GM18858 (cell line): ENCODE data around the gene RTKN.

Source experiments
- ATAC-seq: cut with Tn5 transposase; IDR thresholded peaks from one replicate; pipeline ENCODE4 v1.9.1; 2021; ENCODE audit not compliant: unreplicated experiment

The RTKN gene

DNA sequence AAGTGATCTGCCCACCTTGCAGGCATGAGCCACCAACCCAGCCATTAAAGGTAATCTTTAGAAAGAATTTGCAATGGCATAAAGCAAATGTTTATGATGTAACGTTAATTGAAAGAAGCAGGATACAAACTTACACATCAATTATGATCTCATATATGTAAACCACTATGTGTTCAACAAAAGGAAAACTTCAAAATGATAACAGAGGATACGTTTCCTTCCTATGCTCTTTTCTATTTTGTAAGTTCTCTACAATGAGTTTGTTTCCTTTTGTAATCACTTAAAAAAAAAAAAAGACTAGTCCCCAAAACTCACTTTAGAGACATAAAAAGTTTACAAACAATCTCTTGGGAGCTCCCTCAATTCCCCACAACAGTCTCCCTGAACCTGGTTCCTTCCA is 21.7 kb downstream of the RTKN start:
- no peak for ATAC-seq

GRCh38 chr2:74419345-74419744 is 22.4 kb downstream of the RTKN start:
- ATAC-seq = no peak

DNA sequence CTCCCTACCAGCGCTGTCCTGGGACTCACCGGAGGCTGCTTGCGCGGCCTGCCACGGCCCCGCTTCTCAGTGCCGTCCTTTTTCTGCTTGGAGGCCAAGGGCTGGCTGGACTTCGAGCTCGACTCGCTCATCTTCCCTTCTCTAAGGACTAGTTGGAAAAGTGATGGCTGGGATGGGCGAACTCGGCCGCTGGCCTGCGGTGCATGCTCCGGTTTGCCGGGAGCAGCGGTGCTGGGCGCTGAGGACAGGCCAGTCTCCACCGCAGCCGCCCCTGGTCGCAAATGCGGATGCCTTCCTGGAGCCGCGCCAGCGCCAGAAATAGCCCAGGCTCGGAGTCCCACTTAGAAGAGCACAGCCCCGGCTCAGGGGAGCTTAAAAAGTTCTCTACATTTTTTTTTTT is 23.4 kb downstream of the RTKN start:
- ATAC-seq = no peak

- no peak for ATAC-seq
Measured at GRCh38 chr2:74417763-74418162, 24.0 kb downstream of the RTKN start.

GRCh38 chr2:74417197-74417596 is 24.5 kb downstream of the RTKN start:
- ATAC-seq = no peak

GRCh38 chr2:74416778-74417177 is 25.0 kb downstream of the RTKN start:
- no peak for ATAC-seq

DNA sequence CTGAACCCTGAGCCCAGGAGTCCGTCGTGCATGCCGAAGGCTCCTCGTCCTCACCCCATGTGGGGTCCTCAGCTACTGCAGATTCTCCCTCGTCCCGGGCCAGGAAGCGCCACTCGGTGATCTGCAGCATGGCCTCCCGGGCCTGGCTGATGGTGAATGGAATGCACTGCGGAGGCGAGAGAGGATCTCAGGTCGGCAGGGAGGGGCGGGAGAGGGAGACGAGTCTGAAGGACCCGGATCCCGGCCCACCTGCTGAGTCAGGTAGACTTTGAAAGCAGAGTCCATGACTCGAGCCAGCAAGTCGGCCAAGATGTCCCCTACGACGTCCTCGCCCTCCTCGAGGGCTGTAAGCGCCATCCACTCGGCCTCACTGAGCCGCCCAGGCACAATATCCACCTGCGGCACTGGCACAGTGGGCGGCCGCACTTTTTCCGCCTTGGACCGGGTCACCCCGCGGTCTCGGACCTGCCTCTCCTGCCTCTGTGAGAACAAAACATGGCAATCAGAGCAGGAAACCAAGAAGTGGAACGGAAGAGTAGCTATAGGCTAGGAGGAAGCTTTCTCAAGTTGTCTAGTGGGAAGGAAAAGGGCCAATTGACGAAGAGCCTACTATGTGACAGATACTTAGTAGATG is 25.9 kb downstream of the RTKN start:
- no peak for ATAC-seq

DNA sequence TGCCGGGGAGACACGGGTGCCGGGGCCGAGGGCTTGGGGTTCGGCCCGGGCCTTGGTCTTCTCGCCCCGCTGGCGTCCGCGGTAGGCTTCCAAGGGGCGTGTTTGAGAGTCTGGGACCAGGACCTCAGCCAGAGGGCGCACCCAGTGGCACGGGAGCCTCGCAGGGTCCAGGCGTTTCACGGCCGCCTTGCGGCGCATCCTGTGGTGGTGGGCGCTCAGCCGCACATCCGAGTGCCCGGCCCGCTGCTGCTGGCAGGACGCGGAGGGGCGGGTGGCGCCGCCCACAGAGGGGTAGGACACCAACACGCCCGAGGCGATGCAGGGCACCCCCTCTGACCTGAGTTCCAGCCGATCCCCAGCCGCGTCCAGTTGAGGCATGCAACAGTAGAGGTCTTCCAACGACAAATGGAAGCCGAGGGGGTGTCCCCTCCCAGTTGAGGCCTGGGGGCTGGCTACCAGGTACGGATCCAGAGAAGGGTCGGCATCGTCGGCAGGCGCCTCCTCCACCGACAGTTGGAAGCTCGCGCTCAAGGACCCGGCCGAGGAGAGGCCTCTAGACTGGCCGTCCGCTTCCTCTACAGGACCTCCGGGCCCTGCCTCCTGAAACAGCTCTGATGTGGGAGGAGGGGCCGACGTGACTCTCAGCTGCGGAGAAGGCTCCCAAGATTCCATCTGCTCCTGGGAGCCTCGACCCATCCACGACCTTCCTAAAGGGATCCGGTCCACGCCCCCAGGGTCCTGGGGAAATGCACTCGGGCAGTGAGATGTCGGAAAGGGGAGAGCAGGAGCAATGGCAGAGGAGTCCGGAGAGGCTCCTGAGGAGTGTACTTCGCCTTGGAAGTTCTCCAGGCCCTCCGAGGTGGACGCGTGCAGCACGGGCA is 26.6 kb downstream of the RTKN start:
- no peak for ATAC-seq

DNA sequence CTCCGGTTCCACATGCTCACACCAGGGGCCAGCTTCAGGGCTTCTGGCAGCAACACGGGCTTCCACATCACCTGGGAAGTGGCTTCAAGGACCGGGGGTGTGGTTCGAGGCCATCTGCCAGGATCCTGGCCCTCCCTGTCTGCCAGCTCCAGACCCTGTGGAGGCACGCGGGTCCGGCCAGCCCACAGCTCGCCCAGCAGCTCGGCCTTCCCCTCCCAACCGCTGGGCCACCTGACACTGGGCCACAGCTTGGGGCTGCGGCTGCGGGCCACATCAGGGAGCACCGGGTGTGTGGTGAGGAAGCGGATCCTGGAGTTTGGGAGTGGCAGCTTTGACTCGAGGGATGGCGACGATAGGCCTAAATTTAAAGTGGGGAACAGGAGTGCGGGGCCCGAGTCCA is 27.3 kb downstream of the RTKN start:
- no peak for ATAC-seq

- no peak for ATAC-seq
Measured at GRCh38 chr2:74413001-74413698, 28.6 kb downstream of the RTKN start.

DNA sequence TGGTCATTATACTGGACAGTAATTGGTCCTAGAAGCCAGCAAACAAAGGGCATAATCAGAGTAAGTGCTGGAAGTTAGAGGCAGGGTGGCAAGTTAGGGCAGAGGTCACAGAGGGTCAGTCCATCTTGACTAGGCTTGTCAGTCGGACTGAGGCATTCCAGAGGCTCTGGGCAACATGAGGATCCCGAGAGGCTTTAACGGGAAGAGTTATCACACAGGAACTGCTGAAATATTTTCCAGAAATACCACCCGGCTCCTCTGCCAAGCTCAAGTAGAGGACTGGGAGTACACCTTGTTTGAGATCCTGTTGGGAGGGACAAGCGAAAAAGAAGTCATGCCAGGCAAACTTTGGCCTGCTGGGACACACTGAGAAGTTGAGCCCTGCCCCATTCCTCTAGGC is 34.1 kb downstream of the RTKN start:
- no peak for ATAC-seq

GRCh38 chr2:74406035-74406434 is 35.7 kb downstream of the RTKN start:
- ATAC-seq = peak; percentile 83

GRCh38 chr2:74401891-74402290 is 39.8 kb downstream of the RTKN start:
- ATAC-seq = no peak

DNA sequence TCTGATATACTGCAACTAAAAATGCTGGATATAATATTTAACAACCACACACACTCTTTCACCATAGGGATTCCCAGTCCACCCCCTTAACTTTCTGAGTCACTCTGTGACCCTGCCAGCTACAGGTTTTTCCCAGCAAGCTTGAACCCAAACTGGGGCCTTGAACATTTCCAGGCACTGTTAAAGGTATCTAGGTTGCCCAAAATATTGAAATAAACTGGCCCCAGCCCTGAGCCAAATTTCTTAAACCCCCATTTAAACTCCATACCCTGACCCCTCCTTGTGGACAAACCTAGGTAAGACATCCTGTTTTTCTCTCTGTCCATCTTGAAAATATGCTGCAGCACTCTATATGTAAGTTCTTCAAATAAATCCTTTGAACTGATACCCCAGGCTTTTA is 42.0 kb downstream of the RTKN start:
- no peak for ATAC-seq

DNA sequence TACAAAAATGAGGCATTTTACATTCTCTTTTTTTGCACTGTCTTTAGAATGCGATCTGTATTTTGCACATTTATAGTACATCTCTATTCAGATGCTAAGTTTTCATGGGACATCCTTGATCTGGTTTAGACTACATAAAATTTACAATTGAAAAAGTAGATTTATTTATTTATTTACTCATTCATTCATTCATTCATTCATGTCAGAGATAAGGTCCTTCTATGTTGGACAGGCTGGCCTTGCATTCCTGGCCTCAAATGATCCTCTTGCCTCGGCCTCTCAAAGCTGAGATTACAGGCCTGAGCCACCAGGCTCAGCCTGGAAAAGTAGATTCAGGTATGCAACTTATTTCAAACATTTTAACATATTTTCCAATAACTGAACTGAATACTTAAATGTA is 45.6 kb downstream of the RTKN start:
- no peak for ATAC-seq

- no peak for ATAC-seq
Measured at GRCh38 chr2:74393525-74393924, 48.2 kb downstream of the RTKN start.

DNA sequence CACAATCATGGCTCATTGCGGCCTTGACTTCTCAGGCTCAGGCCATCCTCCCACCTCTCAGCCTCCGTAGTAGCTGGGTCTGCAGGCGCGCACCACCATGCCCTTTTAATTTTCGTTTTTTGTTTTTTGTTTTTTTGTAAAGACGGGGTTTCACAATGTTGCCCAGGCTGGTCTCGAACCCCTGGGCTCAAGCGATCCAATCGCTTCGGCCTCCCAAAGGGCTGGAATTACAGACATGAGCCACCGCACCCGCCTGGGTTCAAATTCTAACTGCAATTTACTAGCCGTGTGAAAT is 49.3 kb downstream of the RTKN start:
- ATAC-seq = no peak

DNA sequence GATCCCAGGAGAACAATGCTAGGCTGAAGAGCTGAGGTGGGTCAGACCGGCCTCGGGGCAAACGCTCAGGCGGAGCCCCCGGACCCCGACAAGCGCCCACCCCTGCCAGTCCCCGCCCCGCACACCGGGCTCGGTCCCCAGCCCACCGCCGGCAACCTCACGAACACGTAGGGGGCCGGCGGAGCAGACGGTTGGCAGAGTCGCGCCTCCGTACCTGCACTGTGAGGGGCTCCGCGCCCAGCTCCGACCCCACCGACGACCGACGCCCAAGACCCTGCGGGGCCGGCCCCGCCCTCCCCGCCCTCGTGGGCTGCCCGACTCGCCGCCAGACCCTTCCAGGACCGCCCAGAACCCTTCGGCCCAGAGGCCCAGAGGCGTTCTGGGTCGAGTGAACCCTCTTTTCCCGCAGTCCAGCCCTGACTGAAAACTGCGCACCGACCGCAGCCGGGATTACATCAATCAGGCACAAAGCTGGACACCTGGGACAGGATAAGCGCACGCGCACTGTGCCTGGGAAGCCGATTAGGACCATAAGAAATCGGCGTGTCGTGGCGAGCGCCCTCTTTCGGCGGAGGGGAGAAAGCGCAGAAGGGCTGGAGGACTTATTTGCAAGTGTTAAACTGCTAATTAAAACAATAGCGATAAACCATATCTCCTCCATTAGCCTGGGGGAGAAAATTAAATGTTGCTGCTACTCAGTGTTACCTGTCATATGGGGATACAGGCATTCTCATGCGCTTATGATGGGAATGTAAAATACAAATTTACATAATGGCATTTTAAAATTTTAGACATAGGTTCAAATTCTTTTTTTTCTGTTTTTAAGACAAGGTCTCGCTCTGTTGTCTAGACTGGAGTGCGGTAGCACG is 49.9 kb downstream of the RTKN start:
- ATAC-seq = peak; percentile 34

DNA sequence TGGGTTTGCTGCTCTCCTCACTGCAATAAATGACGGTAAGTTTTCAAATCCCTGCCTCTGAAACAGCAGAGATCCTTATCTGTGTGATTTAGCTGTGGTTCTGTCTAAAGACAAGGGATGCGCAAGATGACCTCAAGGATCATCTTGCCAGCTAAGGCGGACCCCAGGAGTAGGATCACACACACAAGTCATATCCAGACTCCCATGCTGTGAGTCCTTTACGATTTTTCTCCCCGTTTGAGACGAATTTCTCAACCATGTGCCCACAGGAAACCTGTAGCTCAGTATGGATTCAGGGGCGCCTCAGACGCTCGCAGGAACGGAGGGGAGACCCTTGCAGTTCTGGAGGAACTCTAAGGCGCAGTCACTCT is 50.5 kb downstream of the RTKN start:
- peak; percentile 16 for ATAC-seq

DNA sequence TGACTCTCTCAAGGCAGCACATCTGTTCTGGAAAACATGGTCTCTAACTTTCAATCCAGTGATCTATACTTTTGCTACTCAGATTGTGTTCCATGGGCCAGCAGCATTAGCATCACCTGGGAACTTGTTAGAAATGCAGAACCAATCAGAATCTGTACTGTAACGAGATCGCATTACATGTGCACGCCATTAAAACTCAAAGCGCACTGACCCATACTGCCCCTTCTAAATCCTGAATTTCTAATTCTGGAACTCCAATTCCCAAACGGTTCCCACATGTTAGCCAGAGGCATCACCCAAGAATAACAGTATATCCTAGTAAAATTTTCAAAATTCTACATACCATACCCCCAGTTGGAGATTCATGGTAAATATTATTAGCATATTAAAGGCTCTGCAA is 51.1 kb downstream of the RTKN start:
- ATAC-seq = no peak

DNA sequence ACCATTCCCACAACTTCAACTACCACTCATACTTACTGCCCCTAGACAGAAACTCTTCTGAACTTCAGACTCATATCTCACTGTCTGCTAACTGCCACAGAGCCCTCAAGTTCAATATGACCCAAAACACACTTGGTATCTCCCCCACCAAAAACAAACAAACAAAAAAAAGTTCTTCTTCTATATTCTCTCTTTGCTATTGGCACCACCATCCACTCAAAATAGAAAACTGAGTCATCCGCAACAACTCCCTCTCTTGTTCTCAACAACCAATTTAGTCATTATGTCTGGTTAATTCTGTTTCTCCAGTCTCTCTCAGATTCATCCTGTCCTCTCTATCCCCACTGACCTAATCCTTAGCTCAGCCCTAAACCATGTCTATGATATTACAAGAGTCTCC is 54.4 kb downstream of the RTKN start:
- no peak for ATAC-seq
